ENCODE measurements around the gene WBP2.

Gene WBP2

DNA sequence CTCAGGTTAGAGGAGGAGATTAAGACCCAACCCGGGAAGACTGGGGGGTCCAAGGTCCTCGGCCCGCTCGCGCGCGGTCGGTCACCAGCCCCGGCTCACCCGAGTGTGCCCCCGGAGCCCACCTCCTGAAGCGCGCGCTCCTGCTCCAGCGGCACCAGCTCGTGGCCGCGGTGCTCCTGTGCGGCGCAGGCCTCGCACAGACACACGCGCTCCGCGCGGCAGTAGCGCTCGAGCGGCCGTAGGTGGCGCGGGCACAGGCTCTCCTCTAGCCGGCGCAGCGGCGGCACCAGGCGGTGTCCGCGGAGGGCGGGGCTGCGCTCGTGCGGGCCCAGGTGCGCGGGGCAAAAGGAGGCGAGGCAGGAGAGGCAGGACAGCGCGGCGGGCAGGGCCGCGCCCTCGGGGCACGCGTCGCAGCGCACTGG is 22.6 kb upstream of the WBP2 start:
- TF ChIP-seq, protein P1, sequence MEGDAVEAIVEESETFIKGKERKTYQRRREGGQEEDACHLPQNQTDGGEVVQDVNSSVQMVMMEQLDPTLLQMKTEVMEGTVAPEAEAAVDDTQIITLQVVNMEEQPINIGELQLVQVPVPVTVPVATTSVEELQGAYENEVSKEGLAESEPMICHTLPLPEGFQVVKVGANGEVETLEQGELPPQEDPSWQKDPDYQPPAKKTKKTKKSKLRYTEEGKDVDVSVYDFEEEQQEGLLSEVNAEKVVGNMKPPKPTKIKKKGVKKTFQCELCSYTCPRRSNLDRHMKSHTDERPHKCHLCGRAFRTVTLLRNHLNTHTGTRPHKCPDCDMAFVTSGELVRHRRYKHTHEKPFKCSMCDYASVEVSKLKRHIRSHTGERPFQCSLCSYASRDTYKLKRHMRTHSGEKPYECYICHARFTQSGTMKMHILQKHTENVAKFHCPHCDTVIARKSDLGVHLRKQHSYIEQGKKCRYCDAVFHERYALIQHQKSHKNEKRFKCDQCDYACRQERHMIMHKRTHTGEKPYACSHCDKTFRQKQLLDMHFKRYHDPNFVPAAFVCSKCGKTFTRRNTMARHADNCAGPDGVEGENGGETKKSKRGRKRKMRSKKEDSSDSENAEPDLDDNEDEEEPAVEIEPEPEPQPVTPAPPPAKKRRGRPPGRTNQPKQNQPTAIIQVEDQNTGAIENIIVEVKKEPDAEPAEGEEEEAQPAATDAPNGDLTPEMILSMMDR (IDR thresholded peaks at IDR 0.05; ENCODE audit: low read depth, low read length, missing control alignments), result peak; percentile 42
- in situ Hi-C loops (cut with HindIII; ENCODE audit: low sequenced_read_pairs), result no loop called here
- peak overlapping the region; percentile 42 for H3K4me3 ChIP-seq (ENCODE audit: low read depth, low read length)
- DNase-seq (ENCODE audit: low read depth), result no peak

GRCh38 chr17:75876938-75877751 is 22.0 kb upstream of the WBP2 start:
- TF ChIP-seq, protein P1 (IDR thresholded peaks at IDR 0.05; ENCODE audit: low read depth, low read length, missing control alignments), result no peak
- DNase-seq (ENCODE audit: low read depth), result peak; percentile 86
- in situ Hi-C loops (cut with HindIII; ENCODE audit: low sequenced_read_pairs), result no loop called here
- H3K4me3 ChIP-seq (ENCODE audit: low read depth, low read length), result peak overlapping the region; percentile 42

GRCh38 chr17:75876190-75876937 is 21.2 kb upstream of the WBP2 start:
- no peak for DNase-seq (ENCODE audit: low read depth)
- TF ChIP-seq, protein P1 (IDR thresholded peaks at IDR 0.05; ENCODE audit: low read depth, low read length, missing control alignments), result peak; percentile 33
- peak overlapping the region; percentile 42 for H3K4me3 ChIP-seq (ENCODE audit: low read depth, low read length)
- in situ Hi-C loops (cut with HindIII; ENCODE audit: low sequenced_read_pairs), result no loop called here

GRCh38 chr17:75875940-75876189 is 20.7 kb upstream of the WBP2 start:
- TF ChIP-seq, protein P1 (IDR thresholded peaks at IDR 0.05; ENCODE audit: low read depth, low read length, missing control alignments), result no peak
- in situ Hi-C loops (cut with HindIII; ENCODE audit: low sequenced_read_pairs), result no loop called here
- no peak for DNase-seq (ENCODE audit: low read depth)
- no peak overlapping the region for H3K4me3 ChIP-seq (ENCODE audit: low read depth, low read length)

DNA sequence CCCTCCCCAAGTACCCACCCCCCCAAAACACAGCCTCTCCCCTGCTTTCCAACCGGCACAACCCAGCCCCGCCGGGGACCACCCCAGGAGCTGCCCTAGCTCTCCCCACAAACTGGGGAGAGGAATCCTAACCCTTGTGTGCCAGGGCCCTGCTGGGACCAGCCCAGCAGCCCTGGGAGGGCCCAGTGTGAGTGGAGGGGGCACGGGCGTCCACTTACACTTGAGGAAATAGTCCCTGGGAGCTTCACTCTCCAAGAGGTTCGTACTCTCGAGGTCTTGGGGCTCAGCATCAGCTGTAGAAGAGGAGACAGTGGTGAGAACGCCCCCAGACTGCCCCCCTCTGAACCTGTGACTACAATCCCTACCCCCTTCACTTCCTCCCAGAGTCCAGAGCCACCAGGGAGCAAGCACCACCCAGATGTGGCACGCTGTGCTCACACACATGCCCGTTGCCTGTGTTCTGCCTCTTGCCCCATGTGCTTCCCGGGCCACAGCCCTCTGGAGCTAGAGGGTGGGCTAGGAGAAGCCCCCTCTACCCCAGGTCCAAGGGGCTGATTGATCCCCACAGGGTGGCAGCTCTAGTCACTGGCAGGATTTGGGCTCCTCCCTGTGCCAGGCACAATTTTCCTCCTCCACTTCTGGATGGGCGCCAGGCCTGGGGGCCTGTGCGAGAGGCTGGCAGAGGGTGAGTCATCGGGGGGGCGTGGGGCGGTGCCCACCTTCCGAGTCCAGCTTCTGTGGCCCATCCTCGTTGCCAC is 20.2 kb upstream of the WBP2 start:
- H3K4me3 ChIP-seq (ENCODE audit: low read depth, low read length), result no peak overlapping the region
- no peak for DNase-seq (ENCODE audit: low read depth)
- TF ChIP-seq, protein P1 (IDR thresholded peaks at IDR 0.05; ENCODE audit: low read depth, low read length, missing control alignments), result no peak
- in situ Hi-C loops (cut with HindIII; ENCODE audit: low sequenced_read_pairs), result no loop called here

DNA sequence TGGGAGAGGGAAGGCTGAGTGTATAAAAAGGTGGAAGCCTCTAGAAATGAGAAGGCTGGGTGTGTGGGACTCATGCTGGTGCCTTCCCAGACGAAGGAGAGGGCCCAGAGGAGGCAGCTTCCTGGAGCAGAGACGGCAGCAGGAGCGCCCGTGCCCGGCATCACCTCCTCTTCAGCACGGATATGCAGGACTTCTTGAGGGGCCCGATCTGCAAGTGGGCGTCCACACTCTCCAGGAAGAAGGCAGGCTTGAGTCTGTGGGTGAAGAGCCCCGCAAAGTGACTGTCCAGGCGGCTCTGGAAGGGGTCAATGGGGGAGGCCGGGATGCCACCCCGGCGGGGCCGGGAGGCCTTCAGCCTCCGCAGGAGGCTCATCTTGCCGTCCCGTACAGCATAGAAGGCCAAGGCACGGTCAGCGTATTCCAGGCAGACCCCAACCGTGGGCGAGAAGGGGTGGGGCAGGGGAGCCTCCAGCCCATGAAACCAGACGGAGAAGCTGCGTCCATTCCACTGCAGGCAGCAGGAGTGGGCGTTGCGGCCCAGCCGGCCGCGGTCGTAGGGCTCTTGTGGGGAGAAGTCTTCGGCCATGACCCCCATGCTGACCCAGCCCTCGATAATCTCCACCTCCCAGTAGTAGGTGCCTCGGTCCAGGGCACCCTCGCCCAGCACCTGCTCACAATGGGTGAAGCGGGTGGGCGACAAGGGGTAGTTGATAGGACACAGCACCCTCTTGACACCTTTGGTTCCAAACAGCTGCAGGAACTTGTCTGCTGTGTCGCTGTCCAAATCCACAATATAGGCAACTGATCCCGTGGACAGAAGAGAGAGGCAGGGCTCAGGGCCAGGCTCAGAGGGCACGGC is 19.4 kb upstream of the WBP2 start:
- in situ Hi-C loops (cut with HindIII; ENCODE audit: low sequenced_read_pairs), result no loop called here
- no peak overlapping the region for H3K4me3 ChIP-seq (ENCODE audit: low read depth, low read length)
- TF ChIP-seq, protein P1 (IDR thresholded peaks at IDR 0.05; ENCODE audit: low read depth, low read length, missing control alignments), result no peak
- DNase-seq (ENCODE audit: low read depth), result no peak

All from astrocyte of the cerebellum (primary cell).